Hepatocyte (in vitro differentiated cells): ENCODE data around the gene HEPHL1.

Experiments used
- CTCF ChIP-seq: fragments of 200-600 bp; sonication (generic); IDR thresholded peaks from 2 replicates; pipeline ENCODE4 v1.5.1; 2016; ENCODE audit warnings: antibody characterized with exemption, mild to moderate bottlenecking; ENCODE audit not compliant: poor library complexity
- EZH2 ChIP-seq: fragments of 200-600 bp; sonication (generic); IDR thresholded peaks from 2 replicates; pipeline ENCODE4 v1.6.1; 2016; ENCODE audit warnings: antibody characterized with exemption, mild to moderate bottlenecking, borderline replicate concordance

- TF ChIP-seq CTCF (no peak), EZH2 (no peak)
These were observed 20.5 kb upstream of the HEPHL1 start for GRCh38 chr11:94000659-94001058.
